HG03469 (cell line): ENCODE measurements around the gene CENPK.
"Not testable (repeated sequence)": the region's sequence is repeated elsewhere in the genome, so short reads cannot be mapped to it uniquely, and the experiment has no call there.

ENCODE experiments used
- ATAC-seq: cut with Tn5 transposase; IDR thresholded peaks from one replicate; pipeline ENCODE4 v1.9.1; 2021; ENCODE audit warnings: mild to moderate bottlenecking, moderate library complexity, moderate number of reproducible peaks; ENCODE audit not compliant: unreplicated experiment

Gene CENPK

DNA sequence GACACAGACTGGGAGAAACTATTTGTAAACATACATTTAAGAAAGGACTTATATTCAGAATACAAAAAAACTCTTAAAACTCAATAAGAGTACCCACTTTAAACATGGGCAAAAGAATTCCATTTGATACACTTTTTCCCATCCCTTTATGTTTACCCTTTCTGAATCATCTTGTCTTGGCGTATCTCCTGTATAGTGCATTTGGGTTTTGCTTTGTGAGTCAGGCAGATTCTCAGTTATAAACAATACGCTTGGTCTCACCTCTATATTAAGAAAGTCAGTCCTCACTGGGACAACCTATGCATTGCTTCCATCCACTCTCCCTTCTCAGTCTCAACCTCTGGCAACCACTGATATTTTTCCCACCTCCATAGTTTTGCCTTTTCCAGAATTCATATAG is 54.0 kb downstream of the CENPK start:
- no peak for ATAC-seq

DNA sequence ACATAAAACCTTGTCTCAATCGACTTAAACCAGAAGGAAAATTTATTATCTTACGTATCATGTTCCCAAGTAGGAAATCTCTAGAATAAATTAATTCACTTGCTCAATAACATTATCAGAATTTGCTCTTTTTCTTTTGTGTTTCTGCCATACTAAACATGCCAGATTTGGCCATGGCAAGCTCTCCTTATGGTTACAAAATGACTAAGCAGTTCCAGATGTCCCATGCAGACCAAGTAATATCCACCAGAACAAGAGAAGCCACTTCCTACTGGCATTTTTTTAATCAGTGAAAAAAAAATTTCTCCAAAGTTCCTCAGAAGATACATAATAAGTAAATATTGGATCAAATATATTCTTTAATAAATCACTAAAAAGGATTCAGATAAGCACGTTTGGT is 56.0 kb downstream of the CENPK start:
- no peak for ATAC-seq

GRCh38 chr5:65489119-65489518 is 73.8 kb downstream of the CENPK start:
- ATAC-seq: no peak

- not testable (repeated sequence) for ATAC-seq
Measured at GRCh38 chr5:65488038-65488687, 74.8 kb downstream of the CENPK start.

- not testable (repeated sequence) for ATAC-seq
Measured at GRCh38 chr5:65486803-65487202, 76.2 kb downstream of the CENPK start.

DNA sequence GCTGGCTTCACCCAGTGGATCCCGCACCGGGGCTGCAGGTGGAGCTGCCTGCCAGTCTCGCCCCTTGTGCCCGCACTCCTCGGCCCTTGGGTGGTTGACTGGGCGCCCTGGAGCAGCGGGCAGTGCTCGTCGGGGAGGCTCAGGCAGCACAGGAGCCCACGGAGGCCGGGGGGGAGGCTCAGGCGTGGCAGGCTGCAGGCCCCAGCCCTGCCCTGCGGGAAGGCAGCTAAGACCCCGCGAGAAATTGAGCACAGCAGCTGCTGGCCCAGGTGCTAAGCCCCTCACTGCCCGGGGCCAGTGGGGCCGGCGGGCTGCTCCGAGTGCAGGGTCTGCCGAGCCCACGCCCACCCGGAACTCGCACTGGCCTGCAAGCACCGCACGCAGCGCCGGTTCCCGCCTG is 77.6 kb downstream of the CENPK start:
- ATAC-seq: no peak

DNA sequence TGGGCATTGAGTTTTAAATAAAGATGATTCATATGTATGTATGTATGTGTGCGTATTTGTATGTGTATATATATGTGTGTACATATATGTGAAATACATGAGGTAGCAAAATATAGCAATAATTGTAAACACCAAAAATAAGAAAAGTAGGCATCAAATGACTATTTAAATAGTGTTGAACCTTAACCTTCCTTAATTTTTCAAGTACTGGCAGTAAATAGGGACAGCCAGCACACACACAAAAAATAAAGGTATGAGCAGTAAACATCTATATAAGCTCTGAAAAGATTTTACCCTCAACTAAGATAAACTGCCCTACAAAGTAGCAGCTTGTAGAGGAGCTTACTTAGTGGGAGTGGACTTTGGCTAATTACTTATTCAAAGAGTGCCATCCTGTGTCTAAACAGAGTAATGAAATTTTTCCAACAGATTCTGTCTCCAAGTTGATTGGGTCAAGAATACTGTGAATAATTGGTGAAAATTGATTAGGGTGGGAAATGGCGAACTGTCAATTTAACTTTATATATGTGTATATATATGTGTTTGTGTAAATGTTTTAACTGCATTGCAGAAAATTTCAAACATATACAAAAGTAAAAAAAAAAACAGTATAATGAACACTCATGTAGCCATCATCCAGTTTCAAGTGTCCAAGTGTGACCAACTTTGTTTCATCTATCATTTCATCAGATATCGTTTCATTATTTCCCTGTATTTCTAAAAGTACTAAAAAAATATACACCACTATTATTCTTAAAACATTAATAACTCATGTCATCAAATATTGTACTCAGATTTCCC is 79.2 kb downstream of the CENPK start:
- peak; percentile 47 for ATAC-seq

DNA sequence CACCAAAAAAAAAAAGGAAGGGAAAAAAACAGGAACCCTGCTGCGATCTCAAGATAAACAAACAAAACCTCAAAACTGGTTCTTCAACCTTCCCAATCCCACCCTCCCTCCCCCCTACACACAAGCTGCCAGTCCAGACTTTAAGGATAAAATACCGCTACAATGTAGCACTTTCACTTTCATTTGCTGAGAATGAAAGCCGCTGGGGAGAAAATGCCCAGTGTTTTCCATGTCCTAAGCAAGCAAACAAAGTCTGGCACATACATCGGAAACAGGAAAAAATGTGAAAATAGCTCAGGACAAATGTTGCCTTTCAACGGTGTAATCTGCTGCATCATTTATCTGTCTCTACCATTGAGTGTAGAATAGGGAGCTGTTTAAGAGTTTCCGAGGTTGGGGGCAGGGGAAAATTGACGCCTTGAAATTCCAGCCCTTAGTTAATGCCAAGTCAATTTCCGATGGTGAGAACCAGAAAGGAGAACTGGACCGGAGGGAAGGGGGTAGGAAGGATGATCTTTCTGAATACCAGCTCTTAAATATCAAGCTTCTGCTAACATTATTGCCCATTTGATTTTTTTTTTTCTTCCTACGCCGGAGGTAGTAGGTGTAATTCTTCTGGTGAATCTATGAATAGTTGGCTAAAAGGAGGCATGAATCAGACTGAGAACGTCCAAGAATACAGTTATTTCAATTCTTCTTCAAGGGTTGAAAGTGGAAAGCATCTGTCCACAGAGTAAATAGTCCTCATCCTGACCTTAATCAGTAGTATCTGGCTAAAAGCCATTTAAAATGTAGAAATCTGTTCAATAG is 80.0 kb downstream of the CENPK start:
- no peak for ATAC-seq

DNA sequence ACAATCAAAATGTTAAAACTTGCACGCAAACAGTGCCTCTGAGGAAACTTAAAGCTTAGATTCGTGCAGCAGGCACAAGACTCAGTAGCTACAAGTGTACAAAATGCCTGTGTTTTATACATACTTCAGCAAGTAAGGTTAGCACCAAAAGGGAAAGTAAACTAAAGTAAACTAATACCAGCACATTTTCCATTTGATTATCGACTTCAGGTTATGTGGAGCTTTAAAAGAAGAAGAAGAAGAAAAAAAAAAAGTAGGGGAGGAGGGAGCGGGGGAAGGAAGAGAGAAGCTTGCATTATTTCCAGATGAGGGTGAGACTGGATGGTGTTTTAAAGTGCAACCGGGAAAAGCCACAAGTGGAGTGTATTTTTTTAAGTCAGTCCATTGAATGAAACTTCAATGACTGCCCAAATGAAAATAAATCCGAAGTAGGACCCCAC is 80.7 kb downstream of the CENPK start:
- ATAC-seq: peak; percentile 10

GRCh38 chr5:65481635-65482295 is 81.2 kb downstream of the CENPK start, which contains the start of gene ADAMTS6:
Gene ADAMTS6 (minus strand): TSS chr5:65481920. CDS start chr5:65473673, 8,247 bp downstream.
- ATAC-seq: peak; percentile 61

- ATAC-seq: no peak
Measured at GRCh38 chr5:65481171-65481581, 81.8 kb downstream of the CENPK start.

DNA sequence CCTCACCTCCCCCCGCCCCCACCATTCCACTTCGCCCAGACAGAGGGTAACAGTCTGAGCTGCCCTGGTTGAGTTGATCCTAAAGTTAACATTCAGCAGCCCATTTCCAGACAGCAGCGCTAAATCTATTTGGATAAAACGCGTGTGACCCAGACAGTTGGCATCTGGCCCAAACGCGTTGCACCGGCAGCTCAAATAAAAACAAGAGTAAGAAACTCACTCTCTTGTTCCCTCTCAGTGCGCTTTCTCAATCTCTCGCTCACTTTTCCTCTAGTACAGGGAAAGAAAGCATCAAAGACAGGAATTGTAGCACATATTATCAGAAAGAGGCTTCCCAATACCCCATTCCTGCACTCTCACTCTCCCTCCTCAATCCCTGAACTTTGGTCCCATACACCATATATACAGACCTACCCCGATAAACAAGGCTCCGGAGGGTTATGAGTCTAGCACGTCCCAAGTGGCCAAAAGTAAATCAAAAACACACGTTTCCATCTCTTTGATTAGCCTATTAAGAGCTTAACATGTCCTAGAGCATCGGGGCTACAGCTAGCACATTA is 82.6 kb downstream of the CENPK start:
- peak; percentile 26 for ATAC-seq

- ATAC-seq: no peak
Measured at GRCh38 chr5:65479527-65479926, 83.4 kb downstream of the CENPK start.

DNA sequence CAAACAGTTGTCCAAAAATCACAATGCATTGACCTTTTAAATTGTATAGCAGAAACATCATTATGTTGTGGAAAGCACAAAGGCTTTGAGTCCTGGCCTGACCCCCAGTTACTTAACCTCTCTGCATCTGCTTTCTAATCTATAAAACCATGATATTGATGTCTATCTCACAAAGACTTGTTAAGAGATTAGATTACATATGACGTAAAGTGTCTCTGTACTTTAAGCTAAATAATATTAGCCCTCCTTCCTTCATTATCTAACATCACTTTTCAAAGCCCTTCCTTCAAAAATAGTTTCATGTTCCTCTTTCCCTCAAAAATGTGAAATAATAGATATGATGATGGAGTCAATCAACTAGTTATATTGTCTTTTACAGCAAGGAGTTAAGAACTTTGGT is 84.6 kb downstream of the CENPK start:
- no peak for ATAC-seq

DNA sequence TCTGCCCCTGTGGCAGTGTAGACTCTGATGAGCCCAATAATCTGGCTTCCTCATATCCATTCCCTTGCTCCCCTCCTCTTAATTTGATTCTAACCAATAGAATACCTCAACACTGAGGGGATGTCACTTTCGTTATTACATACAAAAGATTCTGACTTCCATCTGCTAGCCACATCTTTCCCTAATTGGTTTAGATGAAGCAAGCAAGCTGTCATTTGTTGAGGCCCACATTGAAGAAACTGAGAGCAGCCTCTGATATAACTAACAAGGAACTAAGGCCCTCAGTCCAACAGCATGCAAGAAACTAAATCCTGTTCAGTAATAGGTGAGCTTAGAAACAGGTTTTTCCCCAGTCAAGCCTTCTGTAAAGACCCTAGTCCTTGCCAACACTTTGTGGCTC is 87.1 kb downstream of the CENPK start:
- no peak for ATAC-seq

DNA sequence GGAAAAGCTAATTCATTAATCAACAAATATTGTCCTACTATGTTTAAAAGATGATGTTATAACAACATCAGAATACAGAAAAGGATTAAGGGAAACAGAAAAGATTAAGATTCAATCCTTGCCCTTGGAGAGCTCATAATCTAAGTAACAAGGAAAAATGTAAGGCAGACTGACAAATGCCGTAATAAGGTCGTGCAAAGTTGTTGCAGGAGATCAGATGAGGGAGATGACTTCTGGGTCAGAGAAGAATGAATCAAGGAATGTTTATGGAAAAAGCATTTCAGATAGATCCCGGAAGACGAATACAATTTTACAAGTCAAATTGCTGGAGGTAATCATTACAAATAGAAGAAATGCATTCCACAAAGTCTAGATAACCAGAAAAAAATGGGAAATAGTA is 87.6 kb downstream of the CENPK start:
- ATAC-seq: no peak

GRCh38 chr5:65474130-65474711 is 88.7 kb downstream of the CENPK start:
- ATAC-seq: no peak

DNA sequence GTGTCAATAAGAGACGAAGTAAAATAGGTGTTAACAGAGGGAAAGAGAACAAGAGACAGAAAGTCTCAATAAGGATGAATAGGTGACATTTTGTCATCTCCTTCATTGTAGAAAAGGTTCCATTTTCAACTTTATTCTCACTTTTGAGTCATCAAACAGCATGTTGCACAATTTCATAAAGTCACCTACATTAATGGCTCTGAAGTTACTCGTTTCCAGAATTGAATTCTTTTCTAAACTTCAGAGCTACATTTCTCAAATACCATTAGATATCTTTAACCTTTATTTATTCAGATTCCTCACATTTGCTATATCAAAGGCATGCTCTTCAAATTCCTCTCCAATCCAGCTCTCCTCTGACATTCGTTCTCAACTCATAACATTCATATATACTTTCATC is 94.3 kb downstream of the CENPK start:
- no peak for ATAC-seq
